ENCODE measurements around the gene ACTN1. TPM values are rescaled to one million over a fixed set of nuclear protein-coding genes. Genes with fewer than 3 reads are reported as not detected.

Gene ACTN1
- total RNA-seq, 4 donors from 2014 or later, result 48.1 to 90.4 (median 64.8) TPM

DNA sequence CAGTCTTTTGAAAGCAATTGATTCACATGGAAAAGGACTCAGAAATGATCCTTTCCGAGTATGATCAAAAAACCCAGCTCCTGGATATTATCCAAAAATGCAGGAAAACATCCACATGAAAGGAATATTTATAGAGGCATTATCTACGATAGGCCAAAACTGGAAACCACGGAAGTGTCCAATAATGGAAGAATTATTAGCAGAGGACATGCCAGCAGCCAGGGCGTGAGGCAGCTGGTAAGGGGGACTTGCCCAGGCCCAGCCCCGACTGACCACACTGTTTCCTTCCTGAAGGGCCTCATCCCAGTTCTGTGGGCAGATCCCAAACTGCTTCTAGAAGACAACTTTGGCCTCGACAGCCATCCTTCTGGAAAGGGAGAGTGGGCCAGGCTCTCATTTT is 20.5 kb downstream of the ACTN1 start:
- H3K9me3 ChIP-seq, result no peaks in the 10 kb centered on the region
- intact Hi-C loops (cut with DNase I), result no loop called here
- H3K4me1 ChIP-seq, result peaks cover 4 to 33% of the 10 kb centered on the region in 2 donors
- no peak overlapping the region for H3K4me3 ChIP-seq (replicated peaks in 1 of 3)
- DNase-seq, result no peak
- no peaks in the 10 kb centered on the region for H3K36me3 ChIP-seq
- no peaks in the 10 kb centered on the region for H3K27me3 ChIP-seq
- no peak for TF ChIP-seq POLR2A (IDR thresholded peaks at IDR 0.05)
- TF ChIP-seq, protein P1, sequence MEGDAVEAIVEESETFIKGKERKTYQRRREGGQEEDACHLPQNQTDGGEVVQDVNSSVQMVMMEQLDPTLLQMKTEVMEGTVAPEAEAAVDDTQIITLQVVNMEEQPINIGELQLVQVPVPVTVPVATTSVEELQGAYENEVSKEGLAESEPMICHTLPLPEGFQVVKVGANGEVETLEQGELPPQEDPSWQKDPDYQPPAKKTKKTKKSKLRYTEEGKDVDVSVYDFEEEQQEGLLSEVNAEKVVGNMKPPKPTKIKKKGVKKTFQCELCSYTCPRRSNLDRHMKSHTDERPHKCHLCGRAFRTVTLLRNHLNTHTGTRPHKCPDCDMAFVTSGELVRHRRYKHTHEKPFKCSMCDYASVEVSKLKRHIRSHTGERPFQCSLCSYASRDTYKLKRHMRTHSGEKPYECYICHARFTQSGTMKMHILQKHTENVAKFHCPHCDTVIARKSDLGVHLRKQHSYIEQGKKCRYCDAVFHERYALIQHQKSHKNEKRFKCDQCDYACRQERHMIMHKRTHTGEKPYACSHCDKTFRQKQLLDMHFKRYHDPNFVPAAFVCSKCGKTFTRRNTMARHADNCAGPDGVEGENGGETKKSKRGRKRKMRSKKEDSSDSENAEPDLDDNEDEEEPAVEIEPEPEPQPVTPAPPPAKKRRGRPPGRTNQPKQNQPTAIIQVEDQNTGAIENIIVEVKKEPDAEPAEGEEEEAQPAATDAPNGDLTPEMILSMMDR (IDR thresholded peaks at IDR 0.05), result no peak
- H3K27ac ChIP-seq, result peak overlapping the region in 2 of 3 donors; percentile 41 to 46
- 46 to 58% methylated on average over 6 of the region's 6 CpGs for WGBS, 2 donors

DNA sequence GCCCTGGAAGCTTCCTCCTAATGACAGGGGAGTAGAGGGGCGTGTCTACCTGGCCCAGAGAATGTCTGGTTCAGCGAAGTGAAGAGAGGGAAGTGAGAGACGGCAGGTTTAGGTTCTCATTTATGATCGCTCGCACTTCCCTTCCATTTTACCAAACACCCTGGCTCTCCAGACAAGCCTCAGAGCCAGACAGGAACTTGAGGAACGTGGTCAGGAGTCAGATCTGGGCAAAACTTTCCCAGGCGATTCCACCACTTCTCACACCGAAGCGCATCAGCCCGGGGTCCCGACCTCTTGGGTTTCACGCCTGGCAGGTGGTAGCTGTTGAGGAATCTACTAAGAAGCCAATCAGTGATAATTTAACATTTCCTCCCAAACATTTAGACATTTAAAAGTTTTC is 21.3 kb downstream of the ACTN1 start:
- Histone ChIP-seq H3K27me3 (no peaks in the 10 kb centered on the region), H3K27ac (peak overlapping the region in 1 of 3 donors; percentile 41), H3K4me3 (replicated peaks in 1 of 3) (no peak overlapping the region), H3K36me3 (no peaks in the 10 kb centered on the region), H3K9me3 (no peaks in the 10 kb centered on the region), H3K4me1 (peaks cover 4 to 38% of the 10 kb centered on the region in 2 donors)
- TF ChIP-seq, protein P1 (IDR thresholded peaks at IDR 0.05), result no peak
- no peak for TF ChIP-seq POLR2A (IDR thresholded peaks at IDR 0.05)
- no peak for DNase-seq
- 89% methylated on average over 12 of the region's 12 CpGs for WGBS, 2 donors
- intact Hi-C loops (cut with DNase I), result no loop called here

DNA sequence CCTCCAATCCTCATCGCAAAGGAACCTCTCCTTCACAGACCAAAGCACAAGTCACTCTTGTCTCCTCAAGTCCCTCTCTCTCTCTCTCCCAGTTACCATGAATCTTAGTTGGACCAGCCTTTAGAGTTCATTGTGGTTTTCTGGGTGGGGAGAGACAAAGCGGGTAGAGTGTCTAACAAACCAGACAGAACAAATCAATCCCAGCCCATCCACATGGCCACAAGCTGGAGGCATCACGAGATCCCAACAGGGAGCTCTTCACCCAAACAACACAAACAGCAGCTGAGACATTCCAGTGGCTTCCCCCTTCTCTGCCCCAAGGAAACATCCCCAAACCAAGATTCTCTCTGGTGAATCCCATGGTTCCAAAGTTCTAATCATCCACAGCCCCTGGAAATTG is 22.4 kb downstream of the ACTN1 start:
- DNase-seq, result no peak
- intact Hi-C loops (cut with DNase I), result no loop called here
- H3K4me3 ChIP-seq (replicated peaks in 1 of 3), result no peak overlapping the region

DNA sequence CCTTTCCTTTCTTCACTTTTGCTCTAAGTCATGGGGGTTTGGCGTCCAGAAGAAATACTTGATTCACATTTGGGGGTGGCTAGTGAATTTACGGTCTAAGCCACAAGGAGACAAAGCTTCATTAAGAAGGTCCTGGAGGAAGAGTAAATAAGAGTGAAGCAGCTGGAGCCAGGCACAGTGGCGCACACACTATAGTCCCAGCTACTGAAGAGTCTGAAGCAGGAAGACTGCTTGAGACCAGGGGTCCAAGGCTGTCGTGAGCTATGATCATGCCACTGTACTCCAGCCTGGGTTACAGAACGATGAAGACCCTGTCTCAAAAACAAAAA is 23.3 kb downstream of the ACTN1 start:
- TF ChIP-seq, protein P1 (IDR thresholded peaks at IDR 0.05), result no peak
- no peak for TF ChIP-seq POLR2A (IDR thresholded peaks at IDR 0.05)
- 72 to 81% methylated on average over 5 of the region's 5 CpGs for WGBS, 2 donors
- Histone ChIP-seq H3K27ac (peak overlapping the region; percentile 3 to 34 (median 10)), H3K36me3 (no peaks in the 10 kb centered on the region), H3K27me3 (no peaks in the 10 kb centered on the region), H3K9me3 (no peaks in the 10 kb centered on the region), H3K4me3 (replicated peaks in 1 of 3) (no peak overlapping the region), H3K4me1 (peaks cover 4 to 54% of the 10 kb centered on the region in 2 donors)
- intact Hi-C loops (cut with DNase I), result no loop called here
- no peak for DNase-seq

More for the DNA sequence above, 22.4 kb downstream of the ACTN1 start:
- H3K27ac ChIP-seq, result peak overlapping the region in 1 of 3 donors; percentile 11
- TF ChIP-seq, protein P1 (IDR thresholded peaks at IDR 0.05), result no peak
- TF ChIP-seq POLR2A (IDR thresholded peaks at IDR 0.05), result no peak
- no peaks in the 10 kb centered on the region for H3K27me3 ChIP-seq
- no peaks in the 10 kb centered on the region for H3K36me3 ChIP-seq
- WGBS, 2 donors, result 81 to 100% methylated on average over 3 of the region's 3 CpGs
- H3K4me1 ChIP-seq, result peaks cover 4 to 45% of the 10 kb centered on the region in 2 donors
- no peaks in the 10 kb centered on the region for H3K9me3 ChIP-seq

DNA sequence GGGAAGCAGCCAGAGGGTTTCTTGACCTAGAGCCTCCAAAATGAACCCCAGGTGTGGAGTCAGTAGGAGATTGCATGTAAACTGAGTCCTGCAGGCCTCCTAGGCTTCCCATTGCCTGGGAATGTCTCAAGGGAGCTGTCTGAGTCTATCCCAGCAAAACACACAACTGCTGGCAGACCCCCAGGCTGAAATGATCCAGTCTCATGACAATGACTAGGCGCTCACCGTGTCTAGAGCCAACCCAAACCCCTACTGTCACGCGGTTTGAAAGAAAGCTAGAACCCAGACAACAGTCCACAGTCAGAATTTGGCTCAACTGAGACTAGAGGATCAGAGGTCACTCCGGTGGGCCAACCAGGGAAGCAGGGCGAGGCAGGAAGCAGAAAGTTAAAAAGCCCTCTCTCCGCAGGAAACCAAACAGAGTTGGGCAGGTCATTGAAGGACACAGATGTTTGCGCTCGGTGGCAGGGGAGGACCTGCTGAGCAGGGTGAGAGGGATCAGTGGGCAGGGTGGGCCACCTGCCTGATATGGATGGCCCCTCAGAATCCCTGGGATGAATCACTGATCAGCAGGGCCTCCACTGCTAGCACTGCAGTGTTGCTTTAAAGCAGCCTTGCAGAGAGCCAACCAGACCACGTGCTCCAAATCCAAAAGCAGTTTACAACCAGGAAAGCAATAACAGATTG is 23.8 kb downstream of the ACTN1 start:
- H3K36me3 ChIP-seq, result no peaks in the 10 kb centered on the region
- WGBS, 2 donors, result 84 to 86% methylated on average over 10 of the region's 10 CpGs
- intact Hi-C loops (cut with DNase I), result no loop called here
- no peaks in the 10 kb centered on the region for H3K27me3 ChIP-seq
- peak in 1 of 2 donors; percentile 26 for DNase-seq
- no peak overlapping the region for H3K4me3 ChIP-seq (replicated peaks in 1 of 3)
- no peak for TF ChIP-seq POLR2A (IDR thresholded peaks at IDR 0.05)
- TF ChIP-seq, protein P1 (IDR thresholded peaks at IDR 0.05), result no peak
- H3K4me1 ChIP-seq, result peaks cover 4 to 56% of the 10 kb centered on the region in 2 donors
- H3K27ac ChIP-seq, result peak overlapping the region; percentile 3 to 34 (median 10)
- no peaks in the 10 kb centered on the region for H3K9me3 ChIP-seq
